ENCODE data around the gene NPEPPS. TPM values are rescaled to one million over a fixed set of nuclear protein-coding genes. Genes with fewer than 3 reads are reported as not detected.

Gene NPEPPS
- total RNA-seq, 2 experiments from 2014 or later: 77.3 to 80.7 TPM

DNA sequence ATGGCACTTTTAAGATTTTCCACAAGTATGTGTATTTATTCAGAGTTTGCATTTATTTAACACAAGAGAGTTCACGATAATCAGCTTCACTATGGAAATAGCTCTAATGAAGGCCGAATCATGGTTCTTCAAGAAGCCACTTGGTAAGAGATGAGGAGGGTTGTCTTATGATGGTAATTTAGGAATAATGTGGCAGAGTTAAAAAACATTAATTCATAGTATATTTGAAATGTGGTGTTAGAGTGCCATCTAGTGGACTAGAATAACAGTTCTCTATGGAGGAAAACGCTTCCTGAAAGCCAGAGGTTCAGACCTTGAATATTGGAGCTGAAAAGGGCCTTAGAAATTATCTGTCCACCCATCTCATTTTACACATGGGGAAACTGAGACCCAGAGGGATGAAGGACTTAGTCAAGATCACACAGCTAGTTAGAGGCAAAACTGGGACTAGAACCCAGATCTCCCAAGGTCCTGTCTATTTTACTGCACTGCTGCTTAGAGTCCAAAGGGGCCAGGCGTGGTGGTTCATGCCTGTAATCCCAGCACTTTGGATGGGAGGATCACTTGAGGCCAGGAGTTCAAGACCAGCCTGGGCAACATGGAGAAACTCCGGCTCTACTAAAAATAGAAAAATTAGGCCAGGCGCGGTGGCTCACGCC, 85.0 kb downstream of the NPEPPS start:
- TF ChIP-seq, protein P1, sequence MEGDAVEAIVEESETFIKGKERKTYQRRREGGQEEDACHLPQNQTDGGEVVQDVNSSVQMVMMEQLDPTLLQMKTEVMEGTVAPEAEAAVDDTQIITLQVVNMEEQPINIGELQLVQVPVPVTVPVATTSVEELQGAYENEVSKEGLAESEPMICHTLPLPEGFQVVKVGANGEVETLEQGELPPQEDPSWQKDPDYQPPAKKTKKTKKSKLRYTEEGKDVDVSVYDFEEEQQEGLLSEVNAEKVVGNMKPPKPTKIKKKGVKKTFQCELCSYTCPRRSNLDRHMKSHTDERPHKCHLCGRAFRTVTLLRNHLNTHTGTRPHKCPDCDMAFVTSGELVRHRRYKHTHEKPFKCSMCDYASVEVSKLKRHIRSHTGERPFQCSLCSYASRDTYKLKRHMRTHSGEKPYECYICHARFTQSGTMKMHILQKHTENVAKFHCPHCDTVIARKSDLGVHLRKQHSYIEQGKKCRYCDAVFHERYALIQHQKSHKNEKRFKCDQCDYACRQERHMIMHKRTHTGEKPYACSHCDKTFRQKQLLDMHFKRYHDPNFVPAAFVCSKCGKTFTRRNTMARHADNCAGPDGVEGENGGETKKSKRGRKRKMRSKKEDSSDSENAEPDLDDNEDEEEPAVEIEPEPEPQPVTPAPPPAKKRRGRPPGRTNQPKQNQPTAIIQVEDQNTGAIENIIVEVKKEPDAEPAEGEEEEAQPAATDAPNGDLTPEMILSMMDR (IDR thresholded peaks at IDR 0.05): peak; percentile 83
- ChIA-PET POLR2A (interaction anchor here (1.2 to 1.3 kb wide), 3 partner anchors 12 to 461 kb away, joined by 3 to 6 read pairs (median 3); partner anchors contain the start of gene KPNB1), CTCF (interaction anchor here (1.0 to 1.6 kb wide), 5 partner anchors 10 to 254 kb away, joined by 3 to 7 read pairs (median 4); partner anchors contain the start of gene KPNB1)
- Mint-ChIP-seq H3K4me1 (ENCODE audit: low read depth) (no peaks in the 10 kb centered on the region), H3K27ac (peak overlapping the region; percentile 1), H3K36me3 (ENCODE audit: low read depth) (peaks cover 68% of the 10 kb centered on the region), H3K27me3 (no peaks in the 10 kb centered on the region), H3K4me3 (no peak overlapping the region), H3K9me3 (no peaks in the 10 kb centered on the region)
- Histone ChIP-seq H3K27me3 (ENCODE audit: control insufficient read depth in 1 of 2, insufficient read depth in 2 of 2, low read length in 2 of 2) (no peaks in the 10 kb centered on the region), H3K36me3 (ENCODE audit: insufficient read depth, low read length) (peaks cover 61% of the 10 kb centered on the region), H3K4me3 (ENCODE audit: low read length) (no peak overlapping the region), H3K9me3 (ENCODE audit: control insufficient read depth in 1 of 2, insufficient read depth in 1 of 2, low read length in 2 of 2) (no peaks in the 10 kb centered on the region), H3K4me1 (ENCODE audit: insufficient read depth, low read length) (no peaks in the 10 kb centered on the region), H3K27ac (ENCODE audit: low read depth in 1 of 2, low read length in 2 of 2) (no peak overlapping the region)
- ATAC-seq (ENCODE audit: poor library complexity): peak; percentile 61
- peak in 4 of 14 experiments; percentile 2 to 75 (median 64) for DNase-seq
- intact Hi-C loops (cut with DNase I, micrococcal nuclease): loop anchor here (1.0 to 10.0 kb wide), 6 partner anchors 253 to 674 kb away; no protein-coding TSS in a partner anchor

DNA sequence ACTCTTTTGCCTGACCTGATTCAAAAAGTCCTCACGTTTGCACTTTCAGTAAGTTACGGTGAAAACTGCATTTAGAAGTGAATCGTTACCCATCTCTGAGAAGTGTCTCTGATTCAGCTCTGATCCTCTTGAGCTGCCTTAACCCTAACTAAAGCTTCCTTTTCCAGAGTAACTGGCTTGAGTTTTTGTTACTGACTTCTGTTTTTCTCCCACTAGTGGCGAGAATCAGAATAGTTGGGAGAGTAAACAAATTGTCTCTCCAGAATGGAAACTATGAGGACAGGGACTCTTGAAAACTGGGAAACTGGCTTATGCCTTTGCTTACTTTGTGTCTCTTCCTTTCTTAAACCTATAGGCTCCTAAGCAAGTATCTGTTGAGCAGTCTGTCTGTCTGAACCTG, 87.5 kb downstream of the NPEPPS start:
- intact Hi-C loops (cut with DNase I, micrococcal nuclease): loop anchor here (5.0 to 10.0 kb wide), 3 partner anchors 256 to 676 kb away; no protein-coding TSS in a partner anchor
- Mint-ChIP-seq H3K9me3 (no peaks in the 10 kb centered on the region), H3K27me3 (no peaks in the 10 kb centered on the region), H3K4me1 (ENCODE audit: low read depth) (no peaks in the 10 kb centered on the region), H3K36me3 (ENCODE audit: low read depth) (peaks cover 70% of the 10 kb centered on the region), H3K4me3 (no peak overlapping the region), H3K27ac (no peak overlapping the region)
- Histone ChIP-seq H3K27me3 (ENCODE audit: control insufficient read depth in 1 of 2, insufficient read depth in 2 of 2, low read length in 2 of 2) (no peaks in the 10 kb centered on the region), H3K4me3 (ENCODE audit: low read length) (no peak overlapping the region), H3K4me1 (ENCODE audit: insufficient read depth, low read length) (no peaks in the 10 kb centered on the region), H3K9me3 (ENCODE audit: control insufficient read depth in 1 of 2, insufficient read depth in 1 of 2, low read length in 2 of 2) (no peaks in the 10 kb centered on the region), H3K27ac (ENCODE audit: low read depth in 1 of 2, low read length in 2 of 2) (no peak overlapping the region), H3K36me3 (ENCODE audit: insufficient read depth, low read length) (peaks cover 69% of the 10 kb centered on the region)
- DNase-seq: no peak
- TF ChIP-seq, protein P1 (IDR thresholded peaks at IDR 0.05): no peak
- no peak for ATAC-seq (ENCODE audit: poor library complexity)
- CTCF ChIA-PET: interaction anchor here (1.2 to 1.4 kb wide), 2 partner anchors 10 to 389 kb away, joined by 3 read pairs; no protein-coding TSS in a partner anchor
- POLR2A ChIA-PET: interaction anchor here (1.9 kb wide), 1 partner anchor 31 kb away, joined by 7 read pairs; the partner anchor contains the start of gene KPNB1

DNA sequence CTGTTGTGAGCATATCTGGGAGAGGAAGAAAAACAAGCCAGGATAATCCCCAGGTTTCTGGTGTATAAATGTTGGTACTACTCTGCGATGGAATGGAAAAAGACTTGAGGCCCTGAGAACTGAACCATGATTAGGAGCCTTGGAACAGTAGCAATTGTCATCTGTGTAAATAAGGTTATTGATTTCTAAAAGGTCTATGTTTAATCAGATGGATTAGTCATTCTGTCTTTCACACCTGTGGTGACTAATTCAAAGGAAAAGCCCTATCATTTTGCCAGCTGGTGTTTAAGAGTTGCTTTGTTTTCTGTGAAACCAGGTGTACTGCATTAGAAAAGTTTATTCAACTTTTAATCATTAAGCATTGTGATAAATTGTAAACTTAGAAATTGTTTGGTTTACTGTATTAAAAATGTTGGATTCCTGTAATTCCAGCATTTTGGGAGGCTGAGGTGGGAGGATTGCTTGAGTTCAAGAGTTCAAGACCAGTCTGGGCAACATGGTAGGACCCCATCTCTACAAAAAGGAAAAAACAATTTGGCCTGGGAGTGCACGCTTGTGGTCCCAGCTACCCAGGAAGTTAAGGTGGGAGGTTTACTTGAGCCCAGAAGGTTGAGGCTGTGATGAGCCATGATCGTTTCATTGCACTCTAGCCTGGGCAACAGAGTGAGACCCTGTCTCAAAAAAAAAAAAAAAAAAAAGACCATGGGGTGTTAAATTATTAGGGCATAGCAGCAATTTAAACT, 89.8 kb downstream of the NPEPPS start:
- Histone ChIP-seq H3K27me3 (ENCODE audit: control insufficient read depth in 1 of 2, insufficient read depth in 2 of 2, low read length in 2 of 2) (no peaks in the 10 kb centered on the region), H3K27ac (ENCODE audit: low read depth in 1 of 2, low read length in 2 of 2) (no peak overlapping the region), H3K4me3 (ENCODE audit: low read length) (no peak overlapping the region), H3K9me3 (ENCODE audit: control insufficient read depth in 1 of 2, insufficient read depth in 1 of 2, low read length in 2 of 2) (no peaks in the 10 kb centered on the region), H3K36me3 (ENCODE audit: insufficient read depth, low read length) (peaks cover 55% of the 10 kb centered on the region), H3K4me1 (ENCODE audit: insufficient read depth, low read length) (no peaks in the 10 kb centered on the region)
- intact Hi-C loops (cut with DNase I, micrococcal nuclease): no loop called here
- CTCF ChIA-PET: no interaction called here
- DNase-seq (no peak), ATAC-seq (ENCODE audit: poor library complexity) (no peak)
- no peaks in the 10 kb centered on the region for H3K27me3 Mint-ChIP-seq
- peak overlapping the region; percentile 1 for H3K27ac Mint-ChIP-seq
- H3K4me1 Mint-ChIP-seq (ENCODE audit: low read depth): no peaks in the 10 kb centered on the region
- H3K9me3 Mint-ChIP-seq: no peaks in the 10 kb centered on the region
- POLR2A ChIA-PET: no interaction called here
- peaks cover 65% of the 10 kb centered on the region for H3K36me3 Mint-ChIP-seq (ENCODE audit: low read depth)
- H3K4me3 Mint-ChIP-seq: no peak overlapping the region
- TF ChIP-seq, protein P1 (IDR thresholded peaks at IDR 0.05): no peak

All from CD4-positive, alpha-beta T cell (primary cell).